Thyroid gland (tissue), 4 donors: Measurements from ENCODE around the gene RNU4-1. TPM values are rescaled to one million over a fixed set of nuclear protein-coding genes. Genes with fewer than 3 reads are reported as not detected.
"Not testable (repeated sequence)": the region's sequence is repeated elsewhere in the genome, so short reads cannot be mapped to it uniquely, and the experiment has no call there.

Experiments used
- DNase-seq, 2 donors: peaks; one replicate each; pipeline ENCODE4 v3.0.0-alpha.2; 2019
- H3K27ac ChIP-seq, 3 donors: fragments of 200-600 bp; sonication (generic); 1 replicate in 2 of 3; 2 replicates in 1 of 3; pipeline ENCODE4 v1.5.1; 2016 to 2019; ENCODE audit warnings: mild to moderate bottlenecking in 1 of 3, moderate library complexity in 1 of 3
- H3K27me3 ChIP-seq: fragments of 200-600 bp; sonication (generic); one replicate; pipeline ENCODE4 v1.5.1; 2019
- H3K36me3 ChIP-seq, 2 donors: fragments of 200-600 bp; sonication (generic); one replicate each; pipeline ENCODE4 v1.5.1; 2016 to 2019
- H3K4me1 ChIP-seq, 2 donors: fragments of 200-600 bp; sonication (generic); one replicate each; pipeline ENCODE4 v1.5.1; 2017 to 2019
- H3K4me3 ChIP-seq, 3 donors: fragments of 200-600 bp; sonication (generic); replicated peaks in 1 of 3; 1 replicate in 2 of 3; 2 replicates in 1 of 3; pipeline ENCODE4 v1.5.1; 2016; ENCODE audit warnings: mild to moderate bottlenecking in 1 of 3
- H3K9me3 ChIP-seq: fragments of 200-600 bp; sonication (generic); one replicate; pipeline ENCODE4 v1.5.1; 2017
- CTCF ChIP-seq, 6 experiments: fragments of 200-600 bp in 3 of 6; fragments of 450-650 bp in 3 of 6; sonication (generic) in 3 of 6; IDR thresholded peaks; one replicate each; pipeline ENCODE4 v1.5.1; 2016 to 2019; ENCODE audit warnings: antibody characterized with exemption in 6 of 6, mild to moderate bottlenecking in 2 of 6, inconsistent platforms in 1 of 6, moderate library complexity in 1 of 6
- POLR2A ChIP-seq, 2 donors: fragments of 450-650 bp; IDR thresholded peaks; one replicate each; pipeline ENCODE4 v1.6.1; 2017; ENCODE audit warnings: antibody characterized with exemption in 2 of 2, mild to moderate bottlenecking in 2 of 2, moderate library complexity in 1 of 2
- WGBS, 2 donors: methylation state at CpG; one replicate each; pipeline ENCODE4 v1.1.5; 2017; 5-methylcytosine and 5-hydroxymethylcytosine counted together
- intact Hi-C: fragments of 100-400 bp; cut with DNase I; formaldehyde crosslinking; loops from one replicate; pipeline ENCODE4 v1.15.1; 2023
- total RNA-seq, 4 donors: library from RNA; depleted of rRNA; stranded (reverse); fragments of >200 nt; gene quantifications; one replicate each; pipeline ENCODE4 v1.2.3, GENCODE V29; 2016

Gene RNU4-1
- total RNA-seq, 4 donors from 2014 or later, result under 0.01 TPM

DNA sequence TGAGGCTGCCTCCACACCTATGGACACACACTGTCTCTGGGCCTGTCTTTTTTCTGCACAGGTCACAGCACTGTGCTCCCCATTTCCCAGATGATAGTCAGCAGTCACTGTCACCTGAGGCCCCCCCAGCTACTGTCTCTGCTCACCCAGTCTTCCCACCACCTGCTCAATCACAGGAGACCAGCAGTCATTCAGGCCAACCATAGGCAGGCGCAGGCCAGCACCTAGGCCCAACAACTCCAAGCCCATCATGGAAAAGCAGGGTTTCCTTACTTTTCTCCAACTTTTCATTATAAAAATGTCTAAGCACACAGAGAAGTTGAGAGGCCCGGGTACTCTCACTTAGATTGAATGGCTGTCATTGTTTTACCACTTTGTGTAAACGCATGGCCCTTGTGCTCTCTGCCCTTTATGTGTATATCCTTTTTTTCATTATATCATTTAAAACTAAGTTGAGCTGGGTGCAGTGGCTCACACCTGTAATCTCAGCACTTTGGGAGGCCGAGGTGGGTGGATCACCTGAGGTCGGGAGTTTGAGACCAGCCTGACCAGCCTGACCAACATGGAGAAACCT, 34.6 kb downstream of the RNU4-1 start:
- H3K4me3 ChIP-seq, result no peak overlapping the region
- 82 to 85% methylated on average over 5 of the region's 5 CpGs for WGBS, 2 donors
- peaks cover 65 to 80% of the 10 kb centered on the region in 2 donors for H3K4me1 ChIP-seq
- peak overlapping the region; percentile 93 to 95 (median 95) for H3K27ac ChIP-seq
- intact Hi-C loops, result no loop called here
- DNase-seq, result no peak
- H3K9me3 ChIP-seq, result no peaks in the 10 kb centered on the region
- no peaks in the 10 kb centered on the region for H3K36me3 ChIP-seq
- TF ChIP-seq CTCF (IDR thresholded peaks at IDR 0.05), result no peak
- no peak for TF ChIP-seq POLR2A (IDR thresholded peaks at IDR 0.05)
- H3K27me3 ChIP-seq, result no peaks in the 10 kb centered on the region

DNA sequence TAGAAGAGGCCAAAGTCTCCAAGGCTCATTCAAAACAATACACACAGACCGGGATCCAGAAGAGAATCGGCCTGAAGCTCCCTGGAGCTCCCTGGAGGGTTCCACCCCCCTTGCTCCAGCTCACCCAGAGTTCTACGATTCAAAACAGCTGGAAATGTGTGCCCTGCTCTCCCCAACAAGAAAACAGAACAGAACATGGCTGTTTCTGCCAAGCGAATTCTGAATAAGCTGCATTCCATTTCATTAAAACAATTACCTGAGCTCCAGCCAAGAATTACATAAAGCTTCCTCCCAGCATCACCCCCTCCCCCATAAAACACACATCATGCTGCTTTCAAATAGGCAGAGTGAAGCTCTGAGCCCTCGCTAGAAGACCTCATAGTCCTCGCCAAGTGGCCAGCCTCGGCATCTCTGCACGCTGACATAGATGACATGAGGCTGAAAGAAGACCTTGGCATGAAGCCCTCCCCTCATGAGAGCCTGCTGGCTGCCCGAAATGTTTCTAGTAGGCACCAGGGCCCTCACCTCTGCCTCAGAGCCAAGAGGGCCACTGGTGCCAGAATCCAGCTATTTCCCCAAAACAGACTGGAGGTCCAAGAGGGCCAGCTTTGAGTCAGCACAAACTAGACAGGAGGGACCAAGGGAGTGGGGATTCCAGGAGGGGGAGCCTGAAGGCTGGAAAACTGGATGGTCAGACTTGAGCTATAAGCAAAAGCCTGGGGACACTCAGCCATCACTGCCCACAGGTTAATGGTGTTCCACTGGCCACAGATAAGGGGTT, 35.8 kb downstream of the RNU4-1 start:
- peak overlapping the region; percentile 93 to 95 (median 95) for H3K27ac ChIP-seq
- H3K27me3 ChIP-seq, result no peaks in the 10 kb centered on the region
- peaks cover 54 to 76% of the 10 kb centered on the region in 2 donors for H3K4me1 ChIP-seq
- TF ChIP-seq CTCF (IDR thresholded peaks at IDR 0.05), result peak in 2 of 6 experiments; percentile 2 to 10
- peak in 1 of 2 donors; percentile 29 for TF ChIP-seq POLR2A (IDR thresholded peaks at IDR 0.05)
- intact Hi-C loops, result no loop called here
- H3K9me3 ChIP-seq, result no peaks in the 10 kb centered on the region
- H3K36me3 ChIP-seq, result no peaks in the 10 kb centered on the region
- no peak overlapping the region for H3K4me3 ChIP-seq
- DNase-seq, result peak; percentile 73 to 74
- WGBS, 2 donors, result 16 to 22% methylated on average over 9 of the region's 9 CpGs

GRCh38 chr12:120254809-120255208, 38.2 kb downstream of the RNU4-1 start:
- no peak for DNase-seq
- intact Hi-C loops, result no loop called here
- WGBS, 2 donors, result 82% methylated on average over 7 of the region's 7 CpGs
- TF ChIP-seq CTCF (IDR thresholded peaks at IDR 0.05) (no peak), POLR2A (IDR thresholded peaks at IDR 0.05) (no peak)
- Histone ChIP-seq H3K9me3 (no peaks in the 10 kb centered on the region), H3K27me3 (no peaks in the 10 kb centered on the region), H3K4me3 (no peak overlapping the region), H3K36me3 (no peaks in the 10 kb centered on the region), H3K4me1 (peaks cover 49 to 83% of the 10 kb centered on the region in 2 donors), H3K27ac (peak overlapping the region; percentile 93 to 95 (median 95))

- H3K27me3 ChIP-seq, H3K36me3 ChIP-seq, intact Hi-C loops, H3K4me3 ChIP-seq, H3K9me3 ChIP-seq, DNase-seq: not testable (repeated sequence)
- 82 to 85% methylated on average over 6 of the region's 6 CpGs for WGBS, 2 donors
- Histone ChIP-seq H3K27ac (peak overlapping the region in 2 of 3 donors; percentile 20 to 29), H3K4me1 (peaks cover 49 to 77% of the 10 kb centered on the region in 2 donors)
Observed at GRCh38 chr12:120253313-120253712, 39.7 kb downstream of the RNU4-1 start.

- WGBS, 2 donors, result 85 to 90% methylated on average over 12 of the region's 12 CpGs
- H3K27ac ChIP-seq, result peak overlapping the region in 2 of 3 donors; percentile 70 to 82
- H3K9me3 ChIP-seq, result no peaks in the 10 kb centered on the region
- DNase-seq, result no peak
- peaks cover 49 to 74% of the 10 kb centered on the region in 2 donors for H3K4me1 ChIP-seq
- intact Hi-C loops, result no loop called here
- no peak overlapping the region for H3K4me3 ChIP-seq
- no peaks in the 10 kb centered on the region for H3K36me3 ChIP-seq
- no peaks in the 10 kb centered on the region for H3K27me3 ChIP-seq
- no peak for TF ChIP-seq CTCF (IDR thresholded peaks at IDR 0.05)
- TF ChIP-seq POLR2A (IDR thresholded peaks at IDR 0.05), result no peak
Observed at GRCh38 chr12:120252071-120252906, 40.7 kb downstream of the RNU4-1 start.

- H3K36me3 ChIP-seq, H3K27me3 ChIP-seq, intact Hi-C loops, H3K9me3 ChIP-seq, DNase-seq, H3K4me3 ChIP-seq: not testable (repeated sequence)
- peaks cover 45 to 70% of the 10 kb centered on the region in 2 donors for H3K4me1 ChIP-seq
- 88 to 93% methylated on average over 12 of the region's 12 CpGs for WGBS, 2 donors
- H3K27ac ChIP-seq, result peak overlapping the region in 2 of 3 donors; percentile 70 to 82
Observed at GRCh38 chr12:120251364-120252070, 41.5 kb downstream of the RNU4-1 start.
